Mesodermal cell (in vitro differentiated cells): ENCODE results near the gene RNLS.

Source experiments
- H3K27ac ChIP-seq: 2 replicates; pipeline ENCODE4 v1.7.0; 2013; ENCODE audit warnings: mild to moderate bottlenecking, low read depth, low read length, moderate library complexity; ENCODE audit not compliant: severe bottlenecking
- H3K36me3 ChIP-seq: 2 replicates; pipeline ENCODE4 v1.7.1; 2013; ENCODE audit warnings: mild to moderate bottlenecking, low read length, moderate library complexity; ENCODE audit not compliant: control insufficient read depth, insufficient read depth
- H3K4me1 ChIP-seq: one replicate; pipeline ENCODE4 v1.7.1; 2013; ENCODE audit warnings: mild to moderate bottlenecking, low read length; ENCODE audit not compliant: insufficient read depth, control insufficient read depth, poor library complexity, severe bottlenecking
- H3K4me3 ChIP-seq: 2 replicates; pipeline ENCODE4 v1.7.0; 2013; ENCODE audit warnings: low read length, control low read depth, mild to moderate bottlenecking; ENCODE audit not compliant: insufficient read depth, poor library complexity, severe bottlenecking; ENCODE audit errors: extremely low read depth
- H3K9me3 ChIP-seq: 2 replicates; pipeline ENCODE4 v1.7.1; 2013; ENCODE audit warnings: mild to moderate bottlenecking, low read length, moderate library complexity; ENCODE audit not compliant: control insufficient read depth
- WGBS, 2 experiments: methylation state at CpG; one replicate each; pipeline ENCODE4 v1.1.5; 2013; ENCODE audit warnings: missing lambda C conversion rate in 2 of 2; ENCODE audit not compliant: insufficient coverage in 2 of 2; 5-methylcytosine and 5-hydroxymethylcytosine counted together

The RNLS gene

GRCh38 chr10:88293651-88294230 is 289.4 kb downstream of the RNLS start:
- no peaks in the 10 kb centered on the region for H3K36me3 ChIP-seq
- no peak overlapping the region for H3K27ac ChIP-seq
- no peaks in the 10 kb centered on the region for H3K9me3 ChIP-seq
- WGBS, 2 experiments: 80 to 100% methylated on average over 1 of the region's 3 CpGs
- no peak overlapping the region for H3K4me3 ChIP-seq
- no peaks in the 10 kb centered on the region for H3K4me1 ChIP-seq

GRCh38 chr10:88293073-88293472 is 290.0 kb downstream of the RNLS start:
- H3K36me3 ChIP-seq: no peaks in the 10 kb centered on the region

GRCh38 chr10:88292185-88292514 is 291.0 kb downstream of the RNLS start:
- H3K4me3 ChIP-seq: no peak overlapping the region
- no peak overlapping the region for H3K27ac ChIP-seq
- no peaks in the 10 kb centered on the region for H3K9me3 ChIP-seq
- no peaks in the 10 kb centered on the region for H3K4me1 ChIP-seq
- H3K36me3 ChIP-seq: no peaks in the 10 kb centered on the region

More at GRCh38 chr10:88293073-88293472, 290.0 kb downstream of the RNLS start:
- no CpG with 5 or more reads among the region's 1 CpG for WGBS, 2 experiments
- Histone ChIP-seq H3K27ac (no peak overlapping the region), H3K9me3 (no peaks in the 10 kb centered on the region), H3K4me3 (no peak overlapping the region), H3K4me1 (no peaks in the 10 kb centered on the region)

GRCh38 chr10:88291289-88292184 is 291.6 kb downstream of the RNLS start:
- Histone ChIP-seq H3K27ac (no peak overlapping the region), H3K36me3 (no peaks in the 10 kb centered on the region), H3K4me1 (no peaks in the 10 kb centered on the region), H3K4me3 (no peak overlapping the region), H3K9me3 (no peaks in the 10 kb centered on the region)
- WGBS, 2 experiments: 84% methylated on average over 3 of the region's 4 CpGs; no CpG with 5 or more reads in 1 of the 2 experiments

- H3K4me1 ChIP-seq: no peaks in the 10 kb centered on the region
- H3K4me3 ChIP-seq: no peak overlapping the region
- no peaks in the 10 kb centered on the region for H3K36me3 ChIP-seq
- H3K27ac ChIP-seq: no peak overlapping the region
- no peaks in the 10 kb centered on the region for H3K9me3 ChIP-seq
These were observed 293.8 kb downstream of the RNLS start for GRCh38 chr10:88289342-88289741.

GRCh38 chr10:88288320-88289059 is 294.6 kb downstream of the RNLS start:
- Histone ChIP-seq H3K27ac (no peak overlapping the region), H3K9me3 (no peaks in the 10 kb centered on the region), H3K4me1 (no peaks in the 10 kb centered on the region), H3K4me3 (no peak overlapping the region), H3K36me3 (no peaks in the 10 kb centered on the region)
- 94% methylated on average over 2 of the region's 3 CpGs; no CpG with 5 or more reads in 1 of the 2 experiments for WGBS, 2 experiments

GRCh38 chr10:88286030-88286429 is 297.1 kb downstream of the RNLS start:
- 78 to 100% methylated on average over 1 of the region's 1 CpG for WGBS, 2 experiments
- H3K9me3 ChIP-seq: no peaks in the 10 kb centered on the region
- no peak overlapping the region for H3K4me3 ChIP-seq
- no peaks in the 10 kb centered on the region for H3K36me3 ChIP-seq
- H3K4me1 ChIP-seq: peaks cover 15% of the 10 kb centered on the region
- no peak overlapping the region for H3K27ac ChIP-seq

GRCh38 chr10:88281592-88282347 is 301.3 kb downstream of the RNLS start:
- no peaks in the 10 kb centered on the region for H3K9me3 ChIP-seq
- no peaks in the 10 kb centered on the region for H3K36me3 ChIP-seq
- peaks cover 15% of the 10 kb centered on the region for H3K4me1 ChIP-seq
- WGBS, 2 experiments: 83 to 97% methylated on average over 5 to 6 of the region's 6 CpGs
- no peak overlapping the region for H3K27ac ChIP-seq
- no peak overlapping the region for H3K4me3 ChIP-seq

GRCh38 chr10:88280518-88280917 is 302.6 kb downstream of the RNLS start:
- H3K4me3 ChIP-seq: no peak overlapping the region
- no peaks in the 10 kb centered on the region for H3K36me3 ChIP-seq
- no peak overlapping the region for H3K27ac ChIP-seq
- H3K4me1 ChIP-seq: peaks cover 15% of the 10 kb centered on the region
- H3K9me3 ChIP-seq: no peaks in the 10 kb centered on the region

- Histone ChIP-seq H3K9me3 (no peaks in the 10 kb centered on the region), H3K27ac (no peak overlapping the region), H3K4me1 (peaks cover 15% of the 10 kb centered on the region), H3K4me3 (no peak overlapping the region), H3K36me3 (no peaks in the 10 kb centered on the region)
- WGBS, 2 experiments: no CpG with 5 or more reads among the region's 2 CpGs
These were observed 304.2 kb downstream of the RNLS start for GRCh38 chr10:88278912-88279311.
